Activated CD4-positive, CD25-positive, alpha-beta regulatory T cell treated with anti-CD3 and anti-CD28 coated beads, Interleukin-2, amount 50 U/mL, for 72 hours (primary cell): ENCODE measurements around the gene MCC.

ENCODE experiments used
- DNase-seq: peaks from one replicate; pipeline ENCODE4 v3.0.0; 2021

Gene MCC

DNA sequence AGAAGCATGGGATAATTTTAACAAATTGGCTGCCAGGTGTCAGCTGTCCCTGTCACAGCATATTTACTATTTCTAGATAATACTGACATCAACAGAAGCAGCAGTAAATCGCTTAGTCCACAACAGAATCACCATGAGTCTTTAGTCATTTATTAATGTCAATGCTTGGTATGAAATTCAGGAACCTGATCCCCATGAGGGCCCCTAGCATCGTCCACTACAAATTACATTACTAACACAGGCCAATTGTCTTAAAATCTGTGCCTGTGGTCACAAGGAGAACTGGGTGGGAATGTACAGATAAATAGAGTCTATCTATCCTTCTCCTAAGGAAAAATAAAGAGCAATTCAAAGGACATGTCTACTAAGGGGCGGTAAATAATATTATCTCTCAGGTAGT, 129.6 kb downstream of the MCC start:
- no peak for DNase-seq

DNA sequence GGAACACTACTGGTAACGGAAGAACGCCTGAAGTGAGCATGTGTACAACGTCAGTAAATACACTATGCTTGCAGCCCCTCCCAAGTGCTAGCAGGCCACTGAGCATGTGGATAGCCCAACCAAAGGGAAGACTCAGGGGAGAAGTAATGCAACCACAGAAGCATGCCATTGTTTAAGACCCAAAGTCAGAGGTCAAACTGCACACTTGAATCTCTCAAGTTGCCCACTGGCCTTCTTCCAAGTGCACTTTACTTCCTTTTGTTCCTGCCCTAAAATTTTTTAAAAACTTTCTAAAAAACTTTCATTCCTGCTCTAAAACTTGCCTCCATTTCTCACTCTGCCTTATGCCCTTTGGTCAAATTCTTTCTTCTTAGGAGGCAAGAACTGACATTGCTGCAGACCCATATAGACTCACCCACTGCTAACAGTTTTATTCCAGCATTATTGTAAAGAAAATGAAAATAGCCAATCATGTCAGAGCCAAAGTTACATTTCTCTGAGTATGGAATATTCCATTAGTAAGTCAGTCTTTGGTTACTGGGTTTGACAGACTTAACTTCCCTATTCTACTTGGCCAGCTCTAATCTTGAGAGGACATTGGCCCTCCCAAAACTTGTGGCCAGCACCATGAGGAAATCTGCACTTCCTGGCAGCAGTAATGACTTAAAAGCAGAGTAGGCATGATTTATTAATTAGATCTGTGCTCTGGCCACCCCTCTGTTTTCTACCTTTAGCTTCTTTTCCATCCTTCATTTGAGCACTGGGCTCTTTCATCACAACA, 130.4 kb downstream of the MCC start:
- no peak for DNase-seq

DNA sequence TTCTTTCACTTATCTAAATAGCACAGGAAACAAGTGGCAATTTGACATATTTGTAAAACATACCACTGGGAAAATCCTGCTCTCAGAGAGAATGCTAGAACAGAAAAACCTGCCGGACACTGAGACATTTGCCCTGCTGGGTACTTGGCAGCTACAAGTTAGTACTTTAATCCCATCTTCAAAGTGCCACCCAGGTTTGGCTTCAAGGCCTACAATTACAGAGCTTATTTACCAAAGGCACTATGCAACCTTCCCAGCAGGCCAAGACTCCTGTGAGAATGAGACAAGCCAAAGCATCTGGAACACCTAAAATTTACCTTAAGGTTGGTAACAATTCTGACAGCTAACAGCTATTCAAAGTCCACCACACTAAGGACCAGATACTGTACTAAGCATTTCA, 131.8 kb downstream of the MCC start:
- DNase-seq: no peak

DNA sequence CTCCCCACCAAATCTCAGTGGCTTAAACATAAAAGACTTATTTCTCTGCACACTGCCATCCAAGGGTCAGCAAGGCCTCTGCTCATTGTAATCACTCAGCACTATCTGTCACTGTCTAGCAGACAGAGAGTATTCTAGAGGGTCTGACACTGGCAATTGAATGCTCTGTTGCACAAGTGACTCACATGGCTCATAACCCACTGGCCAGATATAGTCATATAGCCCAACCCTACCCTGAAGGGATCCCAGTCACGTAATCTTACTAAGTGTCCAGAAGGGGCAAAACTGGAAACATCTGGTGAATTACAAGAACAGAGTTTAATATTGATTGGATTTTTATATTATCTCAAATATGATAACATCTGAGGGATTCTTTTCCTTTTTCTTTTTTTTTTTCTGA, 134.2 kb downstream of the MCC start:
- DNase-seq: no peak

DNA sequence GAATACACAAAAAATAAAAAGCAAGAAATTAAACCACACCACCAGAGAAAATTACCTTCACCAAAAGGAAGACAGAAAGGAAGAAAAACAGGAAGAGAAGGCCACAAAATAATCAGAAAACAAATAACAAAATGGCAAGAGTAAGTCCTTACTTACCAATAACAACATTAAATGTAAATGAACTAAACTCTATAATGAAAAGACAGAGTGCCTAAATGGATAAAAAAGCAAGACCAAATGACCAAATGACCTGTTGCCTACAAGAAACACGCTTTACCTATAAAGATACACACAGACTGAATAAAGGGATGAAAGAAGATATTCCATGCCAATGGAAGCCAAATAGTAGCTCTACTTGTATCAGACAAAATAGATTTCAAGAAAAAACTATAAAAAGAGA, 140.7 kb downstream of the MCC start:
- DNase-seq: no peak

DNA sequence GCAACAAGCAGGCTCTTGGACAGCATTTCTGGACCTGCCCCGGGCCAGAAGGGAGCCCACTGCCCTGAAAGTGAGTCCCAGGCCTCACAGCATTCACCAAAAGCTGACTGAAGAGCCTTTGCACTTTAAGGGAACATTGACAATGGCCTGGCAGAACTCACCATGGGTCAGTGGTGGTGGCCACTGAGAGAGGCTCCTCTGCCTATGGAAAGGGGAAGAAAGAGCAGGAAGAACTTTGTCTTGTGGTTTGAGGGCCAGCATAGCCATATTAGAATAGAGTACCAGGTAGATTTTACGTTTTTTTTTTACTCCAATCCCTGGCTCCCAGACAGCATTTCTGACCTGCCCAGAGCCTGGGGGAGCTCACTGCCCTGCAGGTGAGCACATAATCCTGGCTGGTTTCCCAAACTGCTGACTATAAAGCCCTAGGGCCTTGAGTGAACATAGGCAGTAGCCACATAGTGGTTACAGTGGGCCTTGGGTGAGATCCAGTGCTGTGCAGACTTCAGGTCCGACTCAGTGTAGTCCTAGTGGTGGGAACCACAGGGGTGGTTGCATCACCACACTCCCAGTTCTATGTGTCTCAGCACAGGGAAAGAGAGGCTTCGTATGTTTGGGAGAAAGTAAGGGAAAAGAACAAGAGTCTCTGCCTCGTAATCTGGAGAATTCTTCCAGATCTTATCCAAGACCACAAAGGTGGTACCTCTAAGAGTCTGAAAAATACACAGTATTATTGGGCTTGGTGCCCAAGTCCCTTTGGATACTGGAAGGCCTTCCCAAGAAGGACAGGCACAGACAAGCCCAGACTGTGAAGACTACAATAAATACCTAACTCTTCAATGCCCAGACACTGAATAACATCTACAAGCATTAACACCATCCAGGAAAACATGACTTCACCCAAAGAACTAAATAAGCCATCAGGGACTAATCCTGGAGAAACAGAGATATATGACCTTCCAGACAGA, 143.0 kb downstream of the MCC start:
- no peak for DNase-seq

DNA sequence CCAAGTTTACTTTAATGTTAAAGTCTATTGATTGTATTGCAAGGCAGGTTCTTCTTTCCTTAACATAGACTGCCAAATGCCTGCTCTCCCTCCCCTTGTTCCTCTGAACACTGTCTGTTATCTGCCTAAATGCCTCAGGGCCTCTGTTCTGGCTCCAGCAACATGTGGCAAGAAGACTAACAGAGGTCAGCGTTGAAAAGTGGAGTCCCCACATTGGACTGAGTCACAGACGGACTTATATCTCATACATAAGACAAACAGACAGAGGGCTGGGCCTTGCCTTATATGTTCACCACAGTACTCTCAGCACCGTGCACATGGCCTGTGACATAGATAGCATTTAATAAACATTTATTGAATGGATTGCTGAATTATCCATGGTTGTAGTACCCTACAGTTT, 144.9 kb downstream of the MCC start:
- DNase-seq: no peak

DNA sequence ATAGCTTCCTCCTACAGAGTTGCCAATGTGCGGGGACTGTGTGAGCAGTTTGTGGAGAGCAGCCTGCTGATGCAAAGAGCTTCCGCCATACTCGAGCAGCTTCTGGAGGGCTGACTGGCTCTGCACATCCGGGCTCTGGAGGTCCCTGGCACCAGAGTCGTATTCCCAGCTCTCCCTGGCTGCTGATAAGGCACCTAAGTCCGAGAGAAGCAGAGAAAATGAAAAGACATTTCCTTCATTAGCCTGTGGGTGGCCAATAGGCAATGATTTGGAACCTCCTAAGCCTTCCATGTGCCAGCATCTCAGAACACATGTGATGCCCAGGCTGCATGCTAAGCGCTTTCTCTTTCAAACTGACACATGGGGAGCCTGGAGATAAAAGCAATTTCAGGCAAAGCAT, 147.7 kb downstream of the MCC start:
- no peak for DNase-seq

DNA sequence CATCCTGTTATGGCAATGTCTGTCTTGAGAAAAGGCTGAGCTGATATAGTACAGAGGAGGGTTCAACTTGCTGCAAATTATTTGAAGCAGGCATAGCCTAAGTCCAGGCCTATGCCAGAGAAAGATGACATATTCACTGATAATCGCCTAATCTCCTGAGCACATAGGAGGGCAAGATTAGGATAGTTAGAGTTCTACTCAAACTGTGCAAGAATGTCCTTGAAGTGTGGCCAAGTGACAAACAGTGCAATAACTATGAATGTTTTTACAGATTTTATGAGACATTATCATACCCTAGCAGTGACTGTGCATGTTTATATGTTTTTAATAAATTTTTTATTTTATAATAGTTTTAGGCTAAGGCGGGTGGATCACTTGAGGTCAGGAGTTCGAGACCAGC, 149.6 kb downstream of the MCC start:
- DNase-seq: no peak

DNA sequence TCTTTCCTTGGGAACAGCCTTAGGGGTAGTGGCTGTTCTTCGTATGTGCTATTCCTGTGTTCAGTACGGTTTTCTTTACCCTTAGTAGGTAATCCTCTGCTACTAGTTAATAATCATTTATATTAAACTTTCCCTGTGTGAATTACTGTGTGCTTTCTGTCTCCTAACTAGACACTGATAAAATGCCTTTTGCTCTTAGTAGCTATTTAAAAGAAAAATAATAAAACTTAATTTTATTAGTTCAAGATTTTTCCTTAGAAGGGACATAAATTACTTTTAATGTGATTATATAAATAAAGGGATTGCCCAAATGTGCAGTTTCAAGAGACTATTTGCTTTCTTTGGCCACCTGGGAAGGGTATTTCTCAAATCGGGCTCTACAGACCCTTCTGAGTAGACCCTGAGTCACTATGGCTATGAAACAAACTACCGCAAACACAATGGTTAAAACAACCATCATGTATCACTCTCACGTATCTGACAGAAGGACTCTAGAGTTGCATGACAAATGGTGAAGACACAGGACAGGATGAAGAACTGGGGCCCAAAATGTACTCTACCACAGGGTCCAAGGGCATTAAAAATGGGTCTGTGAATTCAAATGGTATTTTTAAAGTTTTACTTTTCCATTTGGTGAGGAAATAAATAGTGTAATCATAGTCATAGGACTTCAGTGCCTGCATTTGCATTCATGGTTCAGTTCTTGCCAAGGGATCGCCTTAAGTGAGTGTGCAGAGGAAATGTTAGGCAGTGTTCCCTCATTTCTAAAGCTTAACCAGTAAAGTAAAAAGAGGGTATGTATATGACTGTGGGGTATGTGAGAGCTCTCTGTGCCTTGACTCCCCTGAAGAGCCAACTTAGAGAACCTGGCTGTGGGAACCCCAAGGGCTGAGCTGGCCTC, 150.5 kb downstream of the MCC start:
- DNase-seq: no peak

DNA sequence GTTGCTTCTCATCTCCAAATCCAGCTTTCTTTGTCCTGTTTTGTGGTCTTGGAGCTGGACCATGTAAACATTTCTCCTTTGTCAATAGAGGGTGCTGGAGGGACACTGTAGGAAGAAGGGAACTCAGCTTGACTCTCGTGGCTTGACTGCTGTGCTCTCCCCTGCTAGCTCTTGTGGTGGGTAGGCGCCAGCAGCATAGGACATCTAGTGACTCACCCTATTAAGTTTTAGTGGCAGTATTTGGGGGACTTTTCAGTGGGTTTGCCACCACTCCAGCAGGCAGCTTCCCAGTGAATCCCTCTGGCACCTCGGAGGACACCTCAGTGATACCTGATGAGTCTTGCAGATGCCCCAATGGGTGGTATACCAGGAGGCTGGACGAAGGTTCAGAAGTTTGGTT, 151.3 kb downstream of the MCC start:
- DNase-seq: no peak

DNA sequence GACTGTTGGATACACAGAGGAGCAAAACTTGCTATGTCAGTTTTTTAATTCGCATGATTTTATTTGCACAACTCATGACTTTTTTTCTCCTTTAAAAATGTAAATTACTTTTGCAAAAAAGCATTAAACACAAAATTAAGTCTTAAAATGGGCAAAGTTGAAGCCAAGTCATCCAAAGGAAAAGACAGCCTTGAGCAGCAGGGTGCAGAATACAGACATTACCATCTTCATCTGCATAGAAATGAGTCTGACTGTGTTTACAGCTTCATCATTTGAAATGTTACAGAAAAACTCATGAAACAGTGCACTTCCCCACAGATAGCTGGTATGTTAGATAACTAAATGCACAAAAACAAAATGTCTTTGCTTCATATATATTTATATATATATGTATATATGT, 154.8 kb downstream of the MCC start:
- DNase-seq: no peak

DNA sequence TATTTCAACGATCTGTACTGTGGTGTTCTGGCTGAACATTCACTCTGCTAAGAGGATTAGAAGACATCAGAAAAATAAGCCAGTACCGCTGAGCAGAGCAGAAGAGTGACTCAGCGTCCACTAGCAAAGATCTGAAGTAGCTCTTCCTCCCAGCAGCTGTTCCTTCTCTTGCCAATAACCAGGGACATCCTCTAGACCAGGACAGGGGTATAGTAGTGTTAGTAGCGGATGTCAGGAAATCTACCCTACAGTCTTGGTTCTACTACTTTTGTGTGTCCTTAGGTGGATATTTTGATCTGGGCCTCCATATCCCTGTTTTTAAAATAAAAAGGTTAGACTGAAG, 157.1 kb downstream of the MCC start:
- DNase-seq: no peak

DNA sequence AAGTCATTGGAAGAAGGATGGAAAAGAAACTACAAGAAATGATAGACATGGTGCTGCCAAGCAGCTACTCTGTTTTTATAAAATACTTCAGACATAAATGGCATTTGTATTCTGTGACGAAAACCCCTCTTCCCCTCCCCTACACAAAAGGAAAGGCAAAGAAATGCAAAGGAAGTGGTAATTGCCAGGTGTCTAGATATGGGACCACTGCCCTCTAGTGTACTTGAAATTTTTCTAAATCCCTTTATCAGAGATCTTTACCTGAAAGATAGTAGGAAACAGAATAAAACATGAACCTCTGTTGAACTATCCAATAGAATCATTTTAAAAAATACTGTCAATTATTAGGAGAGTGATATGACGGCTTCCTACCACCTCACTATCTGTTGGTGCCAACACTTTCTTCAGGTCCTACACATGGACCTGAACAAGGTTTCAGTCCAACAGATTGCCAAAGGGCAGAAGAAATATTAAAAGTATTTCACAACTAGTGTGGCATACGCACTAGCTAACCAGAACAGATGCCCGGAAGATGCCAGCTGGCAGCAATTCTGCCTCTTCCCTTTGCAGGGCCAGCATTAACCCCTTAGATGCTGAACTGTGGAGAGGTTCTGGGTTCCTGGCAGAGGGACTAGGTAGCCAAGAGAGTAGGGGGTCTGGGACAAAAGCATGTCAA, 157.6 kb downstream of the MCC start:
- DNase-seq: no peak

DNA sequence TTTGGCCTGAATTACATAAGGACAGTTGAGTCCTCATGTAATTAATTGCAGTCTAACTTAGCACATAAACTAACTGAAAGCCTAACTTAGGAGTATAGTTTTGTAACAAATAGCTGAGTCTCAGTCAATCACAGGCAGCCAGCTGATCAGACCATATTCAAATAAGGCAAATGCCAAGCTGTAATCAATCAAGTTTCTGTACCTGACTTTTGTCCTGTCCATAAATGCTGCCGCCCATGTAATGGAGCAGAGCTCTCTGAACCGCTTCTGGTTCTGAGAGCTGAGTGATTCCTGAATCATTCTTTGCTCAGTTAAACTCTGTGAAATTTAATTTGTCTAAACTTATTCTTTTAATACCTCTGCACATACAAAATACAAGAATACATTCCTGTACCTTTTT, 158.3 kb downstream of the MCC start:
- no peak for DNase-seq

DNA sequence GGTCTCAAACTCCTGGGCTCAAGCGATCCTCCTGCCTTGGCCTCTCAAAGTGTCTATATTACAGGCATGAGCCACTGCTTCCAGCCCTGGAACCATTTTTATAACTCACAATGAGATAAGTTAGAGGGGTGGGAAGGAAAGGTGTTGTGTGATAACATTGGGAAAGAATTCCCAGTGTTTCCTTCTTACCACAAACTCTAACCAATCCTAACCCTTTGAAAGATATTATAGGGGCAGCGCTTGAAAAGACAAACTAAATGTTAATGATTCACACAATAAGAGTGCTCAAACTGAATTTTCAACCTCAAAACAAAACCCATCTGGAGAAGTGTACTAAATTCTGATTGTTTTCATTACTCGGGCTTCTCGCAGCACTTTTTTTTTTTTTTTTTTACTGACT, 163.2 kb downstream of the MCC start:
- DNase-seq: no peak

DNA sequence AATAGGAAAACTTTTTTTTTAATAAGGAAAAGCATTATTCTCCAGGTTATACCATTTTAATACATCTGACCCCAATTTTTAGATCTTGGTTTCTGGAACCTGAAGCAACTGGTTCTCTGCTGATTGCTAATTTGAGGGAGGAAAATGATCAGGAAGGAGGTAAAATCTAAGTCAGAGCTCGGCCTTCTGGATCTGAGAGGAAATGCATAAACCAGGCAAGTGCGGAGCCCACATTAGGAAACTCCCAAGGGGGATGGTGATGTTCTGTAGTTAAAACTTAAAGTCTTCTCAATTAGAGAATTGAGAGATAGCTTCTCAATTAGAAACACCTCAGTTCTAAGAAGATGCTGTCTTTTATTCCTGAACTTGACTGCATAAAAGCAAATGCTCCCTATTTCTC, 167.0 kb downstream of the MCC start:
- DNase-seq: no peak

DNA sequence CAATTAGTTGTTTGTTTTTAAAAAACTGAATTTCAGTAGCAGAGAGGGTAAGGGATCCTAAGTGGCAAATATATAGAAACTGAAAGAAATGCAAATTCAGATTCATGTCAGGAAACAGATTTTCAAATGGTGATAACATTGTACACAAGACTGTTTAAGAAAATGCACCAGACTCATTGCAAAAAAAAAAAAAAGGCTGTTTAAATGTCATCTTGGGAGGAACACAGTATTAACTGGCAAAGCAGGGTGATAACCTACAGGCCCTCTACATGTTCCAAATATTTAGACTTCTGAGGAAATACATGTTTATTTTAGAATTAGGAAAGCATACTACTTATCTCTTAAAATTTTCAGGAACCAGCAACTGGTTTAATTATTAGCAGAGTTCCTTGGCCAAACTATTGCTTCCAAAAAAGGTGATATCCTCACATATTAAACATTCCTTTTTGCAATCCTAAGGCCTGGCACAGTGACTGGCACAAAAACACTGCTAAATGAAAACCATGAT, 167.9 kb downstream of the MCC start:
- no peak for DNase-seq

DNA sequence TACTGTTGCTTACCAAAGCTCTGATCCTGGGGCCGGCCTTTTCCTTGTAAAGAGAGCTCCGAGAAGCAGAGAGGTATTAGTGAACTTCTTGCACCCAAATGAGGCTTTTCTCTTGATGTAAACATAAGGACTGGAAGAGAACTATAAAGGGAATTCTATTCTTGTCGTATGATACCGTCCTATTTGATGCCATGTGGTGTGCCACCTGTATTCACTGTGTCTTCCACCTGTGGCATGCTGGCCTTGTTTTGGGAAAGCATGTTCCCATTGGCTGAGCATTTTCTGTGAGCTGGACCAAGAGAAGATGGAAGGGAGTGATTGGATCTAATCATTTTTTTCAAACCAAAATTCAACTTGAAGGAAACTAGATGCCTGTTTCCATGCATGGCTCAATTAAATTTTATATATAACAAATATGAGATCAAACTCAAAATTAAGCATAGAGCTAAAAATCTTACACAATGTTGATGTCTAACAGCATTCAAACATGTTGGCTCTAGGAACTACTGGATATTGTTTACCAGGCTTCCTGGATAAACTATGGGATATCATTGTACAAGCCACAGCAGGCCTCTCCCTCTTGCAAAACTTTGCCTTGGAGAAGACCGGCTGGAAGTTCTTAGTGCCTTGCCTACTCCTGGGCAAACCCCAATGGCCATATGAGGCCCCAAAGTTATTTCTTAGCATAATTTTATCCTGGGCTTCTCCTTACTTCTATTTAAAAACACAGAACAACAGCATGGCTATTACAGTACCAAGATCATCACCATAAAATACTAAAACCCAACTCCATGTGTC, 168.8 kb downstream of the MCC start:
- DNase-seq: no peak

DNA sequence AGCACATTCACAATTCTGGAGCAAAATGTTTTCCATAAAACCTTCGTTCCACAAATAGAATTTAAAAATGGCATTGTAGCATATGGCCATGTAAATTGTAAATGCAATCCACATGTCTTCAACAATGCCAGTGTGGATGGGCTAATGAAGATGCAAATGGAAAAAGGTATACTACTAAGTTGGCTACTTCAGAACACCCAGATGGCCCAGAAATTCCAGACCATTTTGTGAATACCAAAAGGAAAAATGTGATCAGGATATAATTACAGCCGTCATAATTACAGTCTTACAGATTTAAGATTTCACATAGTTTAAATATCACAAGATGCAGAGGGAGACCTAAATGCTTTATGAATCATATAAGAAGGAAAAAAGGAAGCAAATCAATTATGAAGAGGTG, 170.6 kb downstream of the MCC start:
- DNase-seq: no peak

DNA sequence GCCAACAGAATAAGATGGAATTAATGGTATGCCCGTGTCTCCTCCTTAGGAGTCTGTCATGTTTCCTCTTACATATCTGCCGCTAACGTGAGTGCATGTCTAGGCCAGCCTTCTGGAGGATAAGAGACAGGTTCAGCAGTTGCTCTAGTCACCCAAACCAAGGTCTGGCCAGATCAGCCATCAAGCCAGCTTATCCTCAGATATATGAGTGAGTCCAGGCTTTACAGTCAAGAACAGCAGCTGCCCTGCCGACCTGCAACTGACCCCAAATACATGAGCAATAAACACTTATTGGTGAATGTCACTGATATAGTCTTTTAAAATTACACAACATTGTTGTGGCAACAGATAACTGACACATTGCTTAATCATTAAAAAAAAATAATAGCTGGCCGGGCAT, 177.0 kb downstream of the MCC start:
- DNase-seq: no peak

DNA sequence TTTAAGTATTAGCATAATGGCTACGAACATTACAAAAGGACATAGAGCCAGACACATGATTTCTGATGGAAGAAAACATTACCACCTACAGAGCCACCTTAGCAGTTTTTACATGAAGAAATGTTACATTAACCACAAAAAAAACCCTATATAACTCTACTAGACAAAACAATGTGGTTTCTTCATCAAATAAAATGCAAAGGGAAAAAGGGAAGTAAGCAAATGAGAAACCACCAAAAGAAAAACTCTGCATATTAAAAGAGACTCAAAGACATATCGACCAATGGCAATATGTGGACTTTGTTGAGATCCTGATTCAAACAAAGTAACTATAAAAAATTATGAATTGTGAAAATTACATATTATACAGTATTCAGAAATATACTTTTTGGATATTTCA, 186.1 kb downstream of the MCC start:
- DNase-seq: no peak
